Epidermal melanocyte (primary cell): Measurements from ENCODE around the gene ANKRD1.
"Not testable (repeated sequence)": the region's sequence is repeated elsewhere in the genome, so short reads cannot be mapped to it uniquely, and the experiment has no call there.

Source experiments
- DNase-seq: peaks from one replicate; pipeline ENCODE4 v3.0.0; 2011; ENCODE audit warnings: low spot score; ENCODE audit not compliant: insufficient read length

Gene ANKRD1

GRCh38 chr10:90912854-90913479 is 7.9 kb downstream of the ANKRD1 start:
- no peak for DNase-seq

- no peak for DNase-seq
Measured at GRCh38 chr10:90912174-90912573, 8.7 kb downstream of the ANKRD1 start.

- peak; percentile 63 for DNase-seq
Measured at GRCh38 chr10:90911133-90912051, 9.5 kb downstream of the ANKRD1 start.

GRCh38 chr10:90906596-90906995 is 14.3 kb downstream of the ANKRD1 start:
- no peak for DNase-seq

GRCh38 chr10:90905925-90906324 is 15.0 kb downstream of the ANKRD1 start:
- DNase-seq: no peak

GRCh38 chr10:90896916-90897315 is 24.0 kb downstream of the ANKRD1 start:
- DNase-seq: not testable (repeated sequence)

- DNase-seq: no peak
Measured at GRCh38 chr10:90893190-90893589, 27.7 kb downstream of the ANKRD1 start.

- no peak for DNase-seq
Measured at GRCh38 chr10:90890347-90890746, 30.5 kb downstream of the ANKRD1 start.

GRCh38 chr10:90889636-90890035 is 31.3 kb downstream of the ANKRD1 start:
- no peak for DNase-seq

GRCh38 chr10:90888387-90888786 is 32.5 kb downstream of the ANKRD1 start:
- DNase-seq: no peak

- no peak for DNase-seq
Measured at GRCh38 chr10:90887555-90887954, 33.3 kb downstream of the ANKRD1 start.

- DNase-seq: no peak
Measured at GRCh38 chr10:90885176-90885575, 35.7 kb downstream of the ANKRD1 start.

- DNase-seq: no peak
Measured at GRCh38 chr10:90884431-90884830, 36.5 kb downstream of the ANKRD1 start.

GRCh38 chr10:90880059-90880719 is 40.7 kb downstream of the ANKRD1 start:
- not testable (repeated sequence) for DNase-seq

GRCh38 chr10:90879062-90879461 is 41.8 kb downstream of the ANKRD1 start:
- DNase-seq: no peak

- DNase-seq: no peak
Measured at GRCh38 chr10:90872648-90873020, 48.3 kb downstream of the ANKRD1 start.

GRCh38 chr10:90871766-90872647 is 48.9 kb downstream of the ANKRD1 start, which contains the start of gene RPP30:
TSS of gene RPP30 (plus strand) at chr10:90871974. CDS start at chr10:90871987, 13 bp downstream.
- DNase-seq: peak; percentile 70

- DNase-seq: peak; percentile 49
Measured at GRCh38 chr10:90871279-90871765, 49.6 kb downstream of the ANKRD1 start.

- DNase-seq: no peak
Measured at GRCh38 chr10:90866050-90866598, 54.8 kb downstream of the ANKRD1 start.

- DNase-seq: no peak
Measured at GRCh38 chr10:90865401-90865800, 55.5 kb downstream of the ANKRD1 start.
